Activated naive CD4-positive, alpha-beta T cell treated with anti-CD3 and anti-CD28 coated beads, Interleukin-2, amount 50 U/mL, for 16 hours (primary cell): ENCODE measurements around the gene MRM2.
A peak's percentile ranks its signal among the peaks of the same experiment; 100 is the strongest.

Source experiments
- DNase-seq: peaks from one replicate; pipeline ENCODE4 v3.0.0-alpha.2; 2020

The MRM2 gene

DNA sequence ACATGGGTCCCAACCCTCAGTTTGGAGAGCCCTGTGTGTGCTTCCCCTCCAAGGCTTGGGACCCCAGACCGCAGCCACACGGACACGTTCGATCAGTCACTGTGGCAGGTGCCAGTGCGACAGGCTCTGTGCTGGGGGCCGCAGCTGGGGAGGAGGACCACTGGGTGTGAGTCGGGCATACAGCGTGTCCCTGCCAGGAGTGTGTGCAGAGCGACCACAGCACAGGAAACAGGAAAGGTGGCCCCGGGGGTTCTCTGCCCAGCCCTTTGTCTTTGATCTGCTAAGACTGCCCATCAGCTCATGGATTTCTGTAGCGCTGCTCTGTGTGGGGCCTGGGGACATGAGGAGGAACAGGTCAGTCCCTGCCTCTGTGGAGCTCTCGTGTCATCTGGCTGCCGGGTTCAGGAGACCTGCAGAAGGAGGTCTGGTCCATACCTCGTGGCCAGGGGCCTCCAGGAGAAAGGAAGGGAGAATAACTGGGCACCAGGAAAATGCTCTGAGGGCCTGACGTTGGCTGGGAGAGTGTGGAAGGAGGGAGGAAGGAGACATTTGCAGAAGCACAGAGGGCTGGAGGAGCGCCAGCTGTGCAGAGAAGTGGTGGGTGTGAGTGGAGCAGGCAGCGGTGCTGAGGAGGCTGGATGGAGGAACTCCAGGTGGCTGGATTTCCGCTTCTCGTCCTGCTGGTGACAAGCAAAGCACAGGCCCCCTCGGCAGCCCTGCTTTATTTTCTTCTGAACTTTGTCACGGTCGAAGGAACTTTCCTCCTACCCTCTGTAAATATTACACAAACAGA, 4.1 kb upstream of the MRM2 start:
- no peak for DNase-seq

DNA sequence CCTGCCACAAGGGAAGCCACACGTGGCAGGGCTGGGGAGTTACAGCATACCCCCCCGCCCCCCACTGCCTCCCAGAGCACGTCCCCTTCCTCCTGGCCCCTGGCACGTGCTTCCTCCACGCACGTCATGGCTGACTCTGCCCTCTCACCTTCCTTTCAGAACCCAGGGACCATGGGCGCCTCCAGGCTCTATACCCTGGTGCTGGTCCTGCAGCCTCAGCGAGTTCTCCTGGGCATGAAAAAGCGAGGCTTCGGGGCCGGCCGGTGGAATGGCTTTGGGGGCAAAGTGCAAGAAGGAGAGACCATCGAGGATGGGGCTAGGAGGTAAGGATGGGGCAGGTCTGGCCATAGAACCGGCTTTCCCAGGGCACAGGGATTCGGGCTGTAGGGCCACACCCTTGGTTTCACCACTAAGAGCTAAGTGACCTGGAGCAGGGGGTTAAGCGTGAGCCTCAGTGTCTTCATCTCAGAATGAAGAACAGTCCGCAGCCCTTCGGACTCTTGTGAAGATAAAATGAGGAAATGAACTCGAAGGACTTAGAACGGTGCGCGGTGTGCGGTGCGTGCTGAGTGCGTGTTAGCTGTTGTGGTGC, 2.5 kb upstream of the MRM2 start:
- DNase-seq = no peak

DNA sequence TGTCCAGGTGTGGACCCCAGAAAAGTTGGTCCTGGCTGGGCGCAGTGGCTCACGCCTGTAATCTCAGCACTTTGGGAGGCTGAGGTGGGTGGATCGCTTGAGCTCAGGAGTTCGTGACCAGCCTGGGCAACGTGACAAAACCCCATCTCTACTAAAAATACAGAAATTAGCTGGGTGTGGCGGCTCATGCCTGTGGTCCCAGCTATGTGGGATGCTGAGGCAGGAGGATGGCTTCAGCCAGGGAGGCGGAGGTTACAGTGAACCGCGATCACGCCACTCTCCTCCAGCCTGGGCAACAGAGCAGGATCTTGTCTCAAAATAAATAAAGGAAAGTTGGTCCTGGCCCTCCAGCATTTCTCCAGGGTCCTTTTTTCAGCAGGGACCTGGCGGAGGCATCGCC, 1.5 kb upstream of the MRM2 start:
- DNase-seq = no peak

DNA sequence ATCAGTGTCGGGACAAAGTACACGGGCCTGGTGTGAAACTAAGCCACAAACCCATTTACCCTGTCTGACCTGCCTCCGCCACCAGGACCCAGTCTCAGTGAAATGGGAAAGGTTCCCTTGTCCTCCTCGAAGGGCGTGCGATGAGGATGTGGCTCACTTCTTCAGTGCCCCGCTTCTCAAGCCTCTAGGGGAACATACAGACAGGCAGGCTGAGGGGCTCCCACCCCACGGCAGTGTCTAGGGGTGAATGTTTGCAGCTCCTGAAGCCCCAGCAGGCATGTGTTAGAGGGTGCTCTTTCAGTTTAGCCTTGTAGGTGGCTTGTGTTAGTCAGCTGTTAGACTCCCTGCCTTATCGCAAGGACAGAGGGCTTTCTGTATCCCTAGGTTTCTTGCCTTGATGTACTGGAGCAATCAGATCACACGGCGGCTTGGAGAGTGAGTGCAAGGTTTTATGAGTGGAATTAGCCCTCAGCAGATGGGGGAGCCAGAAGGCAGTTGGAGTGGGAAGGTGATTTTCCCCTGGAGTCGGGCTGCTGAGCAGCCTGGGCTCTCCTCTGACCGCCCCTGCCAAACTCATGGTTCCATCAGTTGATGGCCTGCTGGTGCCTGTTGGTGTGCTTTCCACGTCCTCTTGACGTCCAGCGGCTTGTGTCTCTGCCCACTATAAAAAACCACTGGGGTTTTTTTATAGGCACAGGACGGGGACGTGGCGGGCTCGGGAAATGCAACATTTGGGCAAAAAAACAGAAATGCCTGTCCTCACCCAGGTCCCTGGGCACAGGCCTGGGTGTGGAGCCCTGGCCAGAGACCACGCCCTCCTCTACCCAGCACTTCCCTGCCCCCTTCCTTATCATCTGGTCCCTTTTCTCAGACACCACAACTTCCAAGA, 780 bp upstream of the MRM2 start:
- no peak for DNase-seq

DNA sequence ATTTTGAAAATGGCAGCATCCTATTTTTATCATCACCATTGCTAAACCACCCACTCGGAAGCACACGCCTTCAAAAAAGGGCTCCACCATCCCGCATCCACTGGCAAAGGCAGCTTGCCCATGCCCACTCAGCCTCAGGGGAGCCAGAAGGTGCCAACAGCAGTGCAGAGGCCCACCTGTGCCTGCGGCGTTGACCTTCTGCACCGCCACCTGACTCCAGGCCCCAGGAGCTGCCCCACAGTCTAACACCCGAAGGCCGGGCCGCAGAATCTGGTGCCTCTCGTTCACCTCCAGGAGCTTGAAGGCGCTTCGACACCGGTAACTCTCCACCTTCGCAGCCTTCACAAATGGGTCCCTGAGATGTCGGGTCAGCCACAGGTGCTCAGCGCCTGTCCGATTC, 2.8 kb downstream of the MRM2 start:
- no peak for DNase-seq

DNA sequence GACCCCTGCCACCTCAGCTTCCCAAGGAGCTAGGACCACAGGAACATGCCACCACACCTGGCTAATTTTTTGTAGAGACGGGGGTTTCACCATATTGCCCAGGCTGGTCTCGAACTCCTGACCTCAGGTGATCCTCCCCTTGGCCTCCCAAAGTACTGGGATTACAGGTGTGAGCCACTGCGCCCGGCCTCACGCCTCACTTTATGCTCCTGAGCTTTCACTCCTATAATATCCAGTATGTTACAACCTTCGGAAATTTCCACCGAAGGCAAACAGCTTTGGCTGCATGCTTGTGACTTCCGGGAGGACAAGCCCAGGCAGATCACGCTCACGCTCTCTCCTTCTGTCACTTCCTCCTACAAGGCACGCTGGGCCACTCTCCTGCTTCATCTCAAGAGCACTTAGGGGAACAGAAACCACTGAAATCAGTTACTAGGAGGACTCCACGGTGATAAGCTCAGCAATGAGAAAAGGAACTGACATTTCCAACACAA, 4.8 kb downstream of the MRM2 start:
- no peak for DNase-seq

DNA sequence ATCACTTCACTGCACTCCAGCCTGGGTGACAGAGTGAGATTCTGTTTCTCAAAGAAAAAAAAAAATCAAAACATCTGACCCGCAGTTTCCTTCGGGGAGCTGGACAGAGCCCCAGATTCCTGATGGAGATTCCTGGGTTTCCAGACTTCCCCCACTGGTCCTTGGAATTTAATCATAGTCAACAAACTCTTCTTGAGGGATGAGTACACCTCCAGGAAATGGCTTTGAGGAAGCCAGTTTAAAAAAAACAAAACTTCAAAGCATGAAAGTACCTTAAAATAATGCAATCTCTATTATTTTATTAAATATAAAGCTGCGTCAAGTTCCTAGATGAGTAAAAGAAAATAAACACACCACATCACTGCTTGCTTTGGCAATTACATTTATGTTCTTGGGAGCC, 8.1 kb downstream of the MRM2 start:
- DNase-seq = no peak

DNA sequence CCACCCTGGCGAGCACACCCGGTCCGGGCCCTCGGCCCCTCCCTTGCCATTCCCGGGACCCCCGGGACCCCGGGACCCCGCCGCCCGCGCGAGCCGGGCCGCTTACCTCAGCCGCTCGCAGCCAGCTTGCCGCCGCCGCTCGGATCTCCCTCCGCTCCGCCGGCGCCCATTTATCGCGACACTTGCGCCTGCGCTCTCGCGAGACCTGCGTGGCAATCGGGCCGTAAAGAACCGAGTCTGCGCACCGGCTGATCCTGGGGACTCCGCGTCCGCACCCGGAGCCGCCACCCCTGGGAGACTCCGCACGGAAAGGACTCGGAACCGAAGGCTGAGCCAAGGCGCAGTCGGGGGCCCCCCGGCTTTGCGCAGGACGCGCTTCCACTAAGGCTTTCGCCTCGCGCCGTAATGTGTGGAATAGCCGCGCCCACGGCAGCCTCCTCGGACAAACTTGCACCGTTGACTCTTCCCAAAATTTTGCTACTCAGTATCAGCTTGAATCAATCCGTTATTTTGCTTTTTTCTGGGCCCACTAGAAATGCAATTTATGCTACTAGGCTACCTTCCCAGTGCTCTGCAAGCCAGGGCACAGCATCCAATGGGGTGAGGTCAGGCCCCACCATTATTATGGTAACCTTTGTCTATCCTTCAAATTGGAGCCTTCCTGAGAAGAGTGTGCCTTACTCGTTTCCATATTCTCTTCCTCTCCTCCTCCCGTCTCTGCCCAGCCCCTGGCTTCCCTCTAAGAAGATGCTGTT, 9.1 kb downstream of the MRM2 start, which contains the start of gene MAD1L1:
MAD1L1 (minus strand) TSS at position 180 of the 755 bp plus-strand sequence. CDS start 2,812 bp downstream, outside the sequence.
- peak; percentile 89 for DNase-seq

DNA sequence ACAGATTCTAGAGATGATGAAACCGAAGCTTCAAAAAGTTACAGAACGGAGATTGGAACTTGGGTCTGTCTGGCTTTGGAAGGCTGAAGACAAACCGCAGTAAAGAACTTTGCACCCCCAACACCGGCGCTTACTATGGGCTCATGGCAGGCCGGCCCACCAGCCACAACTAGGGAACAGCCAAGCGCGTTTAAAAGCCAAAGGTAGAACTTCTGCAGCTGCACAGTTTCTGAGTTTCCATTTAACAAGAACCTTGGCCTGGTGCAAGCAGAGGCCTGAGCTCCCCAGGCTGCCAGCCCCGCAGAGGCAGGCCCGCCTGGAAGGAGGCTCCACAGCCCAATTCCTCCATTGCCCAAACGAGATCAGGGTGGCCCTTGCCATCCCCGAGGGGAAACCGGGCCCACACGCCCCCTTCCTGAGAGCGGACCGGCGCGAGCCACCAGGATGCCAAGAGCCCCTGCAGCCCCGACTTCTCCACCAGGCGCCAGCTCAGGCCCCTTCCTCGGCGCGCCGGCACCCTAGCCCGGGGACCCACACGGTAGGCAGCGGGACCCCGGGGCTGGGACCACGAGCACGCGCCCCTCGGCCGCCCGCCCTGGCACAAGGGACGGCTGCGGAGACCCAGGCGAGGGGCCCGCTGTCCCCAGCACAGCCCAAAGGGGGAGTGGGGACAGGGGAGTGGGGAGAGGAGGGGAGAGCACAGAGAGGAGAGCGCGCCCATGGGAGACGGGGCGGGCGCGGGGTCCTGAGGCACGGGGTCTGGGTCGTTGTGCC, 9.8 kb downstream of the MRM2 start:
- DNase-seq = peak; percentile 40

DNA sequence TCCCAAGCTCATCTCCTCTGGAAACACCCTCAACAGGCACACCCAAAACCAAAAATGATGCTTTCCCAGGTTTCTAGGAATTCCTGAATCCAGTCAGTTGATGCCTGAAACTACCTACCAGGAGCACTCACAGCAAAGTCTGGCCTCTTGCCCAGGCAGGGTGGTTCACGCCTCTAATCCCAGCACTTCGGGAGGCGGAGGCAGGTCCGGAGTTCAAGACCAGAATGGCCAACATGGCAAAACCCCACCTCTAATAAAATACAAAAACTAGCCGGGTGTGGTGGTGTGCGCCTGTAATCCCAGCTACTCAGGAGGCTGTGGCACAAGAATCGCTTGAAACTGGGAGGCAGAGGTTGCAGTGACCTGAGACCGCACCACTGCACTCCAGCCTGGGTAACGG, 11.1 kb downstream of the MRM2 start:
- DNase-seq = no peak

DNA sequence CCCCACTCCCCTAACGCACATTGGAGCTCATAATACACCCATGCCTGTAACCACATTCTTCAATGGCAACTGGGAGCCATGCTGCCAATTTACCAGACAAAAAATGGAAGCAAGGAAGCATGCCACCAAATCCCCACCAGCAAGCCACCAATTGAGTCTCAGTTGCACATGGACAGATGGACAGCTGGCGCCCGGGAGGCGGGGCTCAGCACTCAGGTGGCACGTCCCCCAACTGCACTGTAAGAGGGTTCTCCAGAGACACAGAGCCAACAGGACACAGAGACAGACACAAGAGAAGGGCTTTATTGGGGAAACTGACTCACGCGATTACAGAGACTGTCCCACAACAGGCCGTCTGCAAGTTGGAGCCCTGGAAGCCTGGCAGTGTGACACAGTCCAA, 11.8 kb downstream of the MRM2 start:
- DNase-seq = no peak

DNA sequence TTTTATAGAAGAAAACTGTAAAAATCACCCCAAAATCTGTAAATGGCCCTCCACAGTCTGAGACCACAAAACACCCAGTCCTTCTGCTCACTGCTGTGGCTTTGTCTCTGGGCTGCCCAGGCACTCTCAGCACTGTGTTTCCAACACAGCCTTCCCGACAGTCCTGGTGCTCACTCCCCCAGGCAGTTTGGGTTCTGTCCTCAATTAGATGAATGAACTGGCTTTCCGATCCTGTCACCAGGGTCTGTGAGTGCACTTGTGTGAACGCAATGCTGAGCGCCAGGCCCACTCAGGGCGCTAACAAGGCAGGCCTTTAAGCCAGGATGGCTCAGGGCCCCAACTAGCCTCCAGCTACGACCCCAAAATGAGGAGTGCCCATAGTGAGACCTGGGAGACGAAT, 12.5 kb downstream of the MRM2 start:
- no peak for DNase-seq

DNA sequence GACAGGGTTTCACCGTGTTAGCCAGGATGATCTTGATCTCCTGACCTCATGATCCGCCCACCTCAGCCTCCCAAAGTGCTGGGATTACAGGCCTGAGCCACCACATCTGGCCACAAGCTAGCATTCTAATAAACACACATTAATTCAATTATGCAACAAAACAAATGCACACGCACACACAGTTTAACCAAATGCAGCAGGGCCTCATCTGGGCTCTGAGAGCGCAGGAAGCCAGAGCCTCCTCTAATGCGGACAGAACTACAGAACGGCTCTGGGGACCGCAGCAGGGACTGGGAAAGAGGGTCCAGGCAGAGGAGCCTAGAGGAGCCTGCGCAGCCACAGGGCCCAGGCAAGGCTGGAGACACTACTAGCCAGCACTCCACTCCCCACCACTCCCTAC, 13.1 kb downstream of the MRM2 start:
- DNase-seq = no peak

DNA sequence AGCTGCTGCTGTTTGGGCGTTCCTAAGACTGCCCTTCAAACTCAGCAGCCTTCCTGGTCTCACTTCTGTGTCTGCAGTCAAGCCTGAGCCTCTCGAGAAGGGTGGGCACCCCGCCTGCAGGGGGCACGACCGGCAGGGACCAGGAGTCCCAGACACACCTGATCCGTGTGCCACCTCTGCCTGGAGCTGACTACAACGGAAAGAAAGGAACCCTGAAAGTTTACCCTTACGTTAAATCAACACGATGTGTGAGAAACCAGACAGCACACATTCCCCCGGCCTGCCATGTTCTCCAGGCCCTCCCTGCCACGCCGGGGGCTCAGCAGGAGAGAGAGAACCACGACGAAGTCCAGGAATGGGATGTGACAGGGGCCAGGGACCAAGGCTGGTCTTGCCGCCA, 14.3 kb downstream of the MRM2 start:
- DNase-seq = no peak

DNA sequence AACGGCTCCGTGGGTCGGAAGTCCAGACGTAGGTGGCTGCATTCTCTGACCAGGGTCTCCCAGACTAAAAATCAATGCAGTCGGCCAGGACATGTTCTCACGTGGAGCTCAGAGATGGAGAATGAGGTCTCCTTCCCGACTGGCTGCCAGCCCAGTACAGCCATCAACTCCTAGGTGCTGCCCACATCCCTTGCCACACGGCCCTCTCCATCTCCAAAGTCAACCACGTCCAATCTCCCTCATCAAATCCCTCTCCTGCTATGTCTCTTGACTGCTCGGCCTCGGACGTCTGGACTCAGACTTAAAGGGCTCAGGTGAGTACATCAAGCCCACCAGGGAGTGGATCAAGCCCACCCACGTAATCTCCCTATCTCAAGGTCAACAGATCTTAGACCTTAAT, 16.2 kb downstream of the MRM2 start:
- DNase-seq = no peak

DNA sequence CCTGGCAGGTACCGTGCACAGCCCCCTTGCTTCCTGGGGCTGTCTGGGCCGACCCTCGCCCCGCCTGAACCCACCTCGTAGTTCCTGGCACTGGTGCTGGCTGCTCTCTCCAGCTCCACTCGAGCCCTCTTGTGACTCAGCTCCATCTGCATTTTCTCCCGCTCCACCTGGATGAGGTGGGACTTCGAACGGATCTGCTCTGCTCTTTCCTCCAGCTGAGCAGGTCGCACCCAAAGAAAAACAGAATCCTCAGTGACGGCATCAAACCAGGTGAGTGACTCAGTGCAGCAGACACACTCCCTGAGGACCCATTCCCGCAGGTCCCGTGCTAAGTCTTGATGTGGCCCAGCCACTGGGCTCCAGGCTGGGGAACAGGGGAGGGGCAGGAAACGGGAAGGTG, 16.7 kb downstream of the MRM2 start:
- DNase-seq = no peak

DNA sequence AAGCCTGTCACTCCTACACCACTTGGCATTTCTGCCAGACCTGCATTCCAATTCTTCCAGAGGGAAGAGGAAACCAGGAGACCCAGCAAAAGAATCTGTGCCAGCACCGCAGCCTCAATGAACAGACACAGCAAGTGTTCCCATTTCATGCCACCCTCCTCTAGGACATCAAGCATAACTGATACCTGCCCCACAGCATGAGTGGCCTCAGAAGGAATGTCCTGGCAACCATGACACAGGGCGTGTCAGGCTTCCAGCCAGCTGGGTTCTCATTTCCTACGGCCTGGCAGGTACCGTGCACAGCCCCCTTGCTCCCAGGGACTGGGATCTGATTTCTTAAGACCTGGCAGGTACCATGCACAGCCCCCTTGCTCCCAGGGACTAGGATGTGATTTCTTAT, 17.1 kb downstream of the MRM2 start:
- no peak for DNase-seq

DNA sequence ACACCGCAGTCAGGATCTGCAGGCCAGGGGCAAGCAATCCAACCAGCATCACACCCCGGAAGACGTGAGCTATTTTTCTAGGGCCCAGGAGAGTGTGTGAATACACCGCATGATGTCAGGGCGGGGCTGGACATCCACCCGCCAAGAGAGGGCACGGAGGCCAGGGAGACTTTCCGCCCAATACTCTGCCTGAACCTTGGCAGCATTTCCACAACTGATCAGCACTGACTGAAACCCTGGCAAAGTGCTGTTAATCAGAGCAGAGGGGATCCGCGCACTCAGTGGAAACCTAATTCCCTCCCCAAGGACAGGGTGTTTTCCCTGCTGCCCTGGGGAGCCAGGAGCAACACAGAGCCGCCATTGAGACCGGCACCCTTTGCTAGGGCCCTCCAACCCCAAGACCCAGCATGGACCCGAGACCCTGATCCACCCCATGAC, 17.5 kb downstream of the MRM2 start:
- DNase-seq = no peak

DNA sequence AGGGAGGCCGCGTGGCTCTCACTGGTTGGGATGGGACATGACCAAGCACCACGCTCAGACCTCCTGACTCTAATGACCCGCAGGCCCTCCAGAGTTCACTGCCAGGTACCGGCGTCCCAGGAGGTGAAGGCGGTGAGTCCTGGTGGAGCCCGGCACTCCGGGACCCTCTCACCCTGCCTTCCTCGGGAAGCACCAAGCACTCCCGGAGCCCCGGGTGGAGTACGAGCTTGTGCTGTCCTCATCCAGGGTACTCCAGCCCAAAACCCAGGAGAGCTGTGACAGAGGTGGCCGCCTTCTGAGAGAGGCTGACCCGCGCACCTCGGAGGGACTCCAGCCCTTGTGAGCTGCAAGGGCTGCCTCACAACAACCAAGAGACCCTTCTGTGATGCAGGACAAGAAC, 18.7 kb downstream of the MRM2 start:
- DNase-seq = no peak

DNA sequence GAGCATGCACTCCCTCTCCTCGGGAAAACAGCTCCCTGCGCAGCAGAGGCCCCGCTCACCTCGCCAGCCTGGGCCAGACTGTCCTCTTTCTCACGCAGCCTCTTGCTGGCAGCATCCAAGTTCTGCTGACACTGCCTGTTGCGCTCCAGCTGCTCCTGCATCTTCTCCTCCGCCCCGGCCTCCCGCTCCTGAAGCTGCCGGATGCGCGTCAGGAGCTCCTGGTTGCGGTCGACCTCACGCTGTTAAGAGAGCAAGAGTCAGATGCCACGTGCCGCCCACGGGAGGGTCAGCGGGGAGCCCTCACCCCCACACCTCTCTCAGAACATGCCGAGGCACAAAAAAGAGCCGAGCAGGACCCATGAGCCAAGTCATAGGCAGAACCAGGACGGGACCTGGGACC, 19.5 kb downstream of the MRM2 start:
- DNase-seq = no peak

DNA sequence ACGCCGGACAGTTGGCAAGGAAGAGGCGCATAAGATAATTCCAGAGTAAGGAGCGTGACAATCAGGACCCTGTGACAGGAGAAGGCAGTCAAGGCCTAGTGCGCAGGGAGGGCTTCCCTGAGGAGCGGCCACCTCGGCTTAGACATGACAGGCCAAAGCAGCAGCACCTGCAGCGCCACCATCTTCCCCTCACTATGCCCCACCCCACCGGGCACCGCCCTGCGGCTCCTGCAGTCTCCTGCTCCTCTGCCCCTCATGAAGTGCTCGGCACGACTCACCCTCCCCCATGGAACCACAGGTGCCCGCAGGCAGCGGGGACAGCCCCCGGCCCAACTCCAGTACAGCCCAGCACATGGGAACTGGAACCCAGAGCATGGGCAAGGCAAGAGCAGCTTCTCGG, 21.1 kb downstream of the MRM2 start:
- no peak for DNase-seq

DNA sequence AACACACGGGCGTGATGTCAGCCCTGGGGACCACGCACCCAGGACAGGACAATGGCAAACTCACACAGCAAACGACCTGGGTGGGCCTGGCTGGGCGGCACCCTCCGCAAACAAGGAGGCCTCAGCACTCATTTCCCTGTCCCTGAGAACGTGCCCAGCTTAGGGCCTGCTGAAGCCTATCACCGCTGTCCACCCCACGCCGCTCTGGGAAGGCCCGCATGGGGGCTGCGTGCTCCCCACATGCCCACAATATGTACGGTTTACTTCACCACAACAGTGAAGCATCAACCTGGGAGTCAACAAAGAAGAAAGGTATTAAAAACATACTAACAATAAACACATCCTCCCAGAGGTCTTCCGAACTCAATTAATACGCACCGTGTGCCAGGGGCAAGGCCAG, 21.5 kb downstream of the MRM2 start:
- DNase-seq = no peak
